ENCODE measurements around the gene BACH1.

DNA sequence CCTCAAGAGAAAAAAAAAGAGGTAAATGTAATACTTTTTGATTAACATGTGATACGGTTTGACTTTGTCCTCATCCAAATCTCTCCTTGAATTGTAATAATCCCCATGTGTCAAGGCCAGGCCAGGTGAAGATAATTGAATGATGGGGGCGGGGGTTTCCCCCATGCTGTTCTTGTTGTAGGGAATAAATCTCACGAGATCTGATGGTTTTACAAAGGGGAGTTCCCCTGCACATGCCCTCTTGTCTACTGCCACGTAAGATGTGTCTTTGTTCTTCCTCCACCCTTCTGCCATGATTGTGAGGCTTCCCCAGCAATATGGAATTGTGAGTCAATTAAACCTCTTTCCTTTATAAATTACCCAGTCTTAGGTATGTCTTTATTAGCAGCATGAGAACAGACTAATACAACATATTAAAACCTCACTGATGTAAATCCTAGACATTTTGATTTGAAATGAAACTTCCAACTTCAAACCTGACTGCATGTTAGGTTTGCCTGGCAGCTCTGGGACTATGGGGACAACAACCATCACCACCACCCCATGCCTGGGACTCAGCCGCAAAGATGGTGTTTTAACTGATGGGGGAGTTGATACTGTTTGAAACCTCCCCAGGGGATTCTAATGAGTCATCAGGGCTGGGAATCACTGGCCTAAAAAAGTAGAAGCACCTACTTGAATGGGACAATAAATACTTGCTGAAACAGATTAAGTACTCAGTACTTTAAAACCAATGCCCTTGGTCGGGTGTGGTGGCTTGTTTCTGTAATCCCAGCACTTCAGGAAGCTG is 32.8 kb upstream of the BACH1 start:
- TF ChIP-seq, protein P1, sequence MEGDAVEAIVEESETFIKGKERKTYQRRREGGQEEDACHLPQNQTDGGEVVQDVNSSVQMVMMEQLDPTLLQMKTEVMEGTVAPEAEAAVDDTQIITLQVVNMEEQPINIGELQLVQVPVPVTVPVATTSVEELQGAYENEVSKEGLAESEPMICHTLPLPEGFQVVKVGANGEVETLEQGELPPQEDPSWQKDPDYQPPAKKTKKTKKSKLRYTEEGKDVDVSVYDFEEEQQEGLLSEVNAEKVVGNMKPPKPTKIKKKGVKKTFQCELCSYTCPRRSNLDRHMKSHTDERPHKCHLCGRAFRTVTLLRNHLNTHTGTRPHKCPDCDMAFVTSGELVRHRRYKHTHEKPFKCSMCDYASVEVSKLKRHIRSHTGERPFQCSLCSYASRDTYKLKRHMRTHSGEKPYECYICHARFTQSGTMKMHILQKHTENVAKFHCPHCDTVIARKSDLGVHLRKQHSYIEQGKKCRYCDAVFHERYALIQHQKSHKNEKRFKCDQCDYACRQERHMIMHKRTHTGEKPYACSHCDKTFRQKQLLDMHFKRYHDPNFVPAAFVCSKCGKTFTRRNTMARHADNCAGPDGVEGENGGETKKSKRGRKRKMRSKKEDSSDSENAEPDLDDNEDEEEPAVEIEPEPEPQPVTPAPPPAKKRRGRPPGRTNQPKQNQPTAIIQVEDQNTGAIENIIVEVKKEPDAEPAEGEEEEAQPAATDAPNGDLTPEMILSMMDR (IDR thresholded peaks at IDR 0.05) = no peak
- TF ChIP-seq POLR2A (IDR thresholded peaks at IDR 0.05) = no peak
- TF ChIP-seq POLR2AphosphoS5 (IDR thresholded peaks at IDR 0.05) = no peak

All from breast epithelium (tissue), 3 donors.